MM.1S (cell line): ENCODE results near the gene NFIX.
"Not testable (repeated sequence)": the region's sequence is repeated elsewhere in the genome, so short reads cannot be mapped to it uniquely, and the experiment has no call there.

Source experiments
- DNase-seq: peaks from one replicate; pipeline ENCODE4 v3.0.0-alpha.2; 2015
- H2AFZ ChIP-seq: fragments of 300-600 bp; sonication (generic); 2 replicates; pipeline ENCODE4 v1.6.0; 2016; ENCODE audit warnings: antibody characterized with exemption, low read length
- H3F3A ChIP-seq: fragments of 300-600 bp; sonication (generic); 2 replicates; pipeline ENCODE4 v1.6.1; 2016; ENCODE audit warnings: mild to moderate bottlenecking, antibody characterized with exemption, low read length, moderate library complexity, mixed read lengths; ENCODE audit not compliant: insufficient read depth
- H3K27ac ChIP-seq: fragments of 300-600 bp; sonication (generic); 2 replicates; pipeline ENCODE4 v1.5.1; 2016; ENCODE audit warnings: mild to moderate bottlenecking, low read length
- H3K27me3 ChIP-seq: fragments of 300-600 bp; sonication (generic); replicated peaks from 2 replicates; pipeline ENCODE4 v1.6.0; 2016; ENCODE audit warnings: low read length; ENCODE audit not compliant: insufficient read depth
- H3K36me3 ChIP-seq: fragments of 300-600 bp; sonication (generic); replicated peaks from 2 replicates; pipeline ENCODE4 v1.6.1; 2016; ENCODE audit warnings: mild to moderate bottlenecking, low read length, mixed read lengths; ENCODE audit not compliant: insufficient read depth
- H3K4me1 ChIP-seq: fragments of 300-600 bp; sonication (generic); 2 replicates; pipeline ENCODE4 v1.6.1; 2016; ENCODE audit warnings: low read length, mixed read lengths
- H3K4me2 ChIP-seq: fragments of 300-600 bp; sonication (generic); 2 replicates; pipeline ENCODE4 v1.6.0; 2016; ENCODE audit warnings: low read depth, low read length
- H3K4me3 ChIP-seq: fragments of 300-600 bp; sonication (generic); 2 replicates; pipeline ENCODE4 v1.5.1; 2016; ENCODE audit warnings: low read length, mixed read lengths
- H3K79me2 ChIP-seq: fragments of 300-600 bp; sonication (generic); 2 replicates; pipeline ENCODE4 v1.6.1; 2016; ENCODE audit warnings: mixed run types, low read length, mixed read lengths
- H3K9ac ChIP-seq: fragments of 300-600 bp; sonication (generic); 2 replicates; pipeline ENCODE4 v1.6.1; 2016; ENCODE audit warnings: low read length, mixed read lengths
- H3K9me2 ChIP-seq: fragments of 300-600 bp; sonication (generic); replicated peaks from 2 replicates; pipeline ENCODE4 v1.6.1; 2016; ENCODE audit warnings: mild to moderate bottlenecking, low read length, mixed read lengths; ENCODE audit not compliant: insufficient read depth
- H3K9me3 ChIP-seq: fragments of 300-600 bp; sonication (generic); replicated peaks from 2 replicates; pipeline ENCODE4 v1.6.1; 2016; ENCODE audit warnings: mild to moderate bottlenecking, low read length, mixed read lengths; ENCODE audit not compliant: insufficient read depth
- H4K20me1 ChIP-seq: fragments of 300-600 bp; sonication (generic); 2 replicates; pipeline ENCODE4 v1.6.1; 2016; ENCODE audit warnings: mild to moderate bottlenecking, low read length, moderate library complexity, mixed read lengths; ENCODE audit not compliant: insufficient read depth
- CTCF ChIP-seq: fragments of 300-600 bp; sonication (generic); IDR thresholded peaks from 2 replicates; pipeline ENCODE4 v1.5.1; 2016; ENCODE audit warnings: antibody characterized with exemption, low read length, mixed read lengths
- EZH2 ChIP-seq: fragments of 300-600 bp; sonication (generic); optimal IDR thresholded peaks from 2 replicates; pipeline ENCODE3; 2017; ENCODE audit warnings: low read depth, mild to moderate bottlenecking, antibody characterized with exemption, low read length, mixed read lengths
- EZH2phosphoT487 ChIP-seq: fragments of 300-600 bp; sonication (generic); IDR thresholded peaks from 2 replicates; pipeline ENCODE4 v1.6.1; 2018; ENCODE audit warnings: antibody characterized with exemption, low read length

NFIX gene

GRCh38 chr19:12949363-12950283 is 45.7 kb upstream of the NFIX start:
- Histone ChIP-seq H3K4me3 (no peak overlapping the region), H2AFZ (no peak overlapping the region), H3K9ac (no peak overlapping the region), H3K27me3 (no peaks in the 10 kb centered on the region), H4K20me1 (peaks cover 6% of the 10 kb centered on the region; the same call in 1 of the 2 replicates), H3K36me3 (peaks cover 21% of the 10 kb centered on the region), H3K9me2 (no peaks in the 10 kb centered on the region), H3K4me1 (peaks cover 11% of the 10 kb centered on the region), H3K4me2 (no peak overlapping the region), H3F3A (peaks cover 40% of the 10 kb centered on the region), H3K27ac (no peak overlapping the region), H3K9me3 (no peaks in the 10 kb centered on the region), H3K79me2 (peaks cover 75% of the 10 kb centered on the region)
- no peak for DNase-seq
- TF ChIP-seq EZH2 (no peak), CTCF (no peak), EZH2phosphoT487 (no peak)

- not testable (repeated sequence) for H3K9me2 ChIP-seq, H3K9ac ChIP-seq, H3K9me3 ChIP-seq, DNase-seq, H3K4me2 ChIP-seq, H3K4me3 ChIP-seq, H3K27ac ChIP-seq, H2AFZ ChIP-seq, H3K27me3 ChIP-seq, H4K20me1 ChIP-seq
- Histone ChIP-seq H3K36me3 (peaks cover 21% of the 10 kb centered on the region), H3F3A (peaks cover 40% of the 10 kb centered on the region), H3K4me1 (peaks cover 24% of the 10 kb centered on the region), H3K79me2 (peaks cover 86% of the 10 kb centered on the region)
Measured at GRCh38 chr19:12952050-12952449, 43.2 kb upstream of the NFIX start.

GRCh38 chr19:12952488-12953137 is 42.7 kb upstream of the NFIX start:
- H3F3A ChIP-seq, result peaks cover 37% of the 10 kb centered on the region
- H3K27ac ChIP-seq, result no peak overlapping the region
- H3K79me2 ChIP-seq, result peaks cover 83% of the 10 kb centered on the region
- no peak for DNase-seq
- no peak overlapping the region for H3K9ac ChIP-seq
- H4K20me1 ChIP-seq, result peaks cover 6% of the 10 kb centered on the region; the same call in 1 of the 2 replicates
- no peak overlapping the region for H3K4me3 ChIP-seq
- H3K4me1 ChIP-seq, result peaks cover 24% of the 10 kb centered on the region
- H3K4me2 ChIP-seq, result no peak overlapping the region
- H2AFZ ChIP-seq, result no peak overlapping the region
- H3K9me3 ChIP-seq, result no peaks in the 10 kb centered on the region
- no peaks in the 10 kb centered on the region for H3K27me3 ChIP-seq
- no peaks in the 10 kb centered on the region for H3K9me2 ChIP-seq
- no peak for TF ChIP-seq EZH2
- TF ChIP-seq EZH2phosphoT487, result no peak
- no peak for TF ChIP-seq CTCF
- H3K36me3 ChIP-seq, result peaks cover 18% of the 10 kb centered on the region
